ENCODE results near the gene CST2.
A peak's percentile ranks its signal among the peaks of the same experiment; 100 is the strongest.
"Not testable (repeated sequence)": the region's sequence is repeated elsewhere in the genome, so short reads cannot be mapped to it uniquely, and the experiment has no call there.

Gene CST2

GRCh38 chr20:23810349-23810748 is 16.2 kb downstream of the CST2 start:
- DNase-seq (ENCODE audit: low read depth, low spot score), result not testable (repeated sequence)

- DNase-seq (ENCODE audit: low read depth, low spot score), result no peak
Observed at GRCh38 chr20:23800865-23801264, 25.7 kb downstream of the CST2 start.

DNA sequence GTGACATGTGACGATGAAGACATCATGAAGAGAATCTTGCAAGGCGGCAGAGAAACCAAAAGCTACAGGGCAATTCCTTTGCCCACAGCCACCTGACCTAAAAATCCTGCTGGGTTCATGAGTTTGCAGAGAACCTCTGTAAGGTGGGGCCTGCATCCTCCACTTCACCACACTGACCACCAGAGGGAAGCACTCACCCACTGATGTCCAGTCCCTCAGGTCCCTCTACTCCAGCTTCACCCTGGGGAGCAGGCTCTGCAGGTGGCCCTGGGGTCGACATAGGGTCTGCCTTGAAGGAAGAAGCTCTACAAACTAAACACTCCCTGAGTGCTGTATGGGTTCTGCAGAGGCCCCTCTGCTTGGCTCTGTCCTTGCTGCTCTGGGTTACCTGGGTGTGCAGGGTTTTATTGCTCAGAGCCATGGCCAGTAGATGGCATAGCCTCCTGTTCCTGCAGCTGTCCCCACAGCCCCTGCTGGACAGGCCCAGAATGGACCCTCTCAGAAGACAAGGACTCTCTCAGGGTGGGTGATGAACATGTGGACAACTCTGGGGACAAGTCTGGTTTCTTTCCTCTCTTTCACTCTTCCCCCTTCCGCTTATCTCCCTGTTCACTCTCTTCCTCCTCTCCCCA is 27.2 kb downstream of the CST2 start:
- peak; percentile 8 for DNase-seq (ENCODE audit: low read depth, low spot score)

DNA sequence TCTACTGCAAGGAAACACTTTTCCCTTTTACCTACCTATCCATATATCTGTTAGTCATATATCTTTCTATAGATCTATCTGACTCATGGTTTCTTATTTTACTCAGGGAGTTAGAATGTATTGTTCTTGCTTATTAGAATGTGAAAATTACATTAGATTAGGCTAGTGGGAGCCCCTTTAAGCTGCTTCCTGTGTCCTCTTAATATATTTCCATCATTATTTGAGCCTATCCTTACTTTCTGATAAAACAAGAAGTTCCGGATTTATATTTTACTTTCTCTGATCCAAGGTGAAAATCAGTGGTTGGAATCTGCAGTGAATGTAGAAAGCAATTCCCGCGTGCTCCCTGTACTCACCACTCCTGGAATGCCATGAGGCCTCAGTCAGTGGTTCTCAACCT is 31.0 kb downstream of the CST2 start:
- DNase-seq (ENCODE audit: low read depth, low spot score), result no peak

GRCh38 chr20:23794841-23795240 is 31.7 kb downstream of the CST2 start:
- DNase-seq (ENCODE audit: low read depth, low spot score), result no peak

DNA sequence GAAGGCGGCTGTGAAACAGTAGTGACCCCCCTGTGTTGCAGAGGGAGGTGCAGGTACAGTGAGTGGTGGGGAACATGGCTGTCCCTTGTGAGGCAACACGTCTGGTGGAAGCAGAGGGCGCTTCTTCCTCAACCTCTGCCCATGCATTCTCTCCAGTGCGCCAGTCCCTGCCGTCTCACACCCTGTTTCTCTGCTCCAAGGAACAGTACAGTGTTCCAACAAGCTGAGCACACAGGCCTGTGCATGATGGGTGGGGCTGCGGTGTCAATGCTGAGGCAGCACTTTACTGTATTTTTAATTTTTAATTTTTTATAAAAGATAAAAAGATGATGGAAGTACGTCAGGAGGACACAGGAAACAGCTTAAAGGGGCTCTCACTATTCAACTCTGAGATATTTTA is 32.5 kb downstream of the CST2 start:
- DNase-seq (ENCODE audit: low read depth, low spot score), result no peak

DNA sequence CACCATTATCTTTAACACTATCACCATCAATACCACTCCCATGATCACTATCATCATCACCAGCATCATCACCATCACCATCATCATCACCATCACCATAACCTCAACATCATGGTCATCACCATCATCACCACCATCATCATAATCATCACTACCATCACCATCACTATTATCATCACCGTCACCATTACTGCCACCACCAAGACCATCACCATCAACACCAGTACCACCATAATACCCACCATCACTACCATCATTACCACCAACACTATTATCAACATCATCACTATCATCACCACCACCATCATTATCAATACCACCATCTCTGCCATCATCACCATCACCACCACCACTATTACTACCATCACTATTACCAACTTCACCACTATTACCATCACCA is 43.1 kb downstream of the CST2 start:
- DNase-seq (ENCODE audit: low read depth, low spot score), result no peak

GRCh38 chr20:23782366-23782983 is 44.1 kb downstream of the CST2 start:
- DNase-seq (ENCODE audit: low read depth, low spot score), result no peak

DNA sequence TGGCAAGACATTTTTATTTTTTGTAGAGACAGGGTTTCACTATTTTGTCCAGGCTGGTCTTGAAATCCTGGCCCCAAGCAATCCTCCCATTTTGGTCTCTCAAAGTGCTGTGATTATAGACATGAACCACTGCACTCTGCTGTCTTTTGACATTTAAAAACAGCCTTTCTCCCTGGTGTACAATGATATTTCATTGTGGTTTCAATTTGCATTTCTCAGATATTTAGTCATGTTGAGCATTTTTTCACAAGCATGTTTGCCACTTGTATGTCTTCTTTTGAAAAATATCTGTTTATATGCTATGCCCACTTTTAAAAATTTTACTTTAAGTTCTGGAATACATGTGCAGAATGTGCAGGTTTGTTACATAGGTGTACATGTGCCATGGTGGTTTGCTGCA is 47.9 kb downstream of the CST2 start:
- not testable (repeated sequence) for DNase-seq (ENCODE audit: low read depth, low spot score)

GRCh38 chr20:23777380-23777779 is 49.1 kb downstream of the CST2 start:
- DNase-seq (ENCODE audit: low read depth, low spot score), result not testable (repeated sequence)

- DNase-seq (ENCODE audit: low read depth, low spot score), result no peak
Observed at GRCh38 chr20:23776067-23776771, 50.3 kb downstream of the CST2 start.

DNA sequence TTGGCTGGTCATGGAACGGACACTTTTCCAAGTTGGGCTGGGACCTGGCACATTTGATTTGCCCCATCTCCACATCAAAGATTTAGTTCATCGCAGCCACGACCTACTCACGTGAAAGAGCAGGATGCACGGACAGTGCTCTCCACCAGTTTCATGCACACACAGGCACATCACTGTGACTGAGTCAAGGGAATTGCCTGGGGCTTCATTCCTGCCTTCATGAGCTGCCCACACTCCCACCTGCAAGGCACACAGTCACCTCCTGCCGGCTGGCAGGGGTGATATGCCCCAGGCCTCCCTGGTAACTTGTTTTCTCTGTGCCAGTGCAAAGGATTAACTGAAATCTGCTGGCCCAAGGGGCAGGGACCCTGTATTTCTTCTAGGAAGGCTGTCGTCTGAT is 52.4 kb downstream of the CST2 start:
- no peak for DNase-seq (ENCODE audit: low read depth, low spot score)
